Right atrium auricular region (tissue), 2 donors: ENCODE results near the gene SMIM24. TPM values are rescaled to one million over a fixed set of nuclear protein-coding genes. Genes with fewer than 3 reads are reported as not detected.

Experiments used
- total RNA-seq, 2 donors: library from RNA; depleted of rRNA; stranded (reverse); fragments of >200 nt; gene quantifications; one replicate each; pipeline ENCODE4 v1.1.0, GENCODE V29; 2016

The SMIM24 gene
- total RNA-seq, 2 donors from 2014 or later: not detected

Other genes starting within 250 kb of the SMIM24 start
- 100 to 1,000 TPM; 111 to 196 TPM for gene NFIC, start 113.9 kb downstream of the SMIM24 start, total RNA-seq
- gene SMIM44, start 2.9 kb upstream of the SMIM24 start, total RNA-seq: not detected
- 10 to 100 TPM; 14.1 to 18.4 TPM for gene DOHH, start 20.1 kb upstream of the SMIM24 start, total RNA-seq
- 10 to 100 TPM; 20.6 to 21.7 TPM for gene FZR1, start 25.8 kb upstream of the SMIM24 start, total RNA-seq
- not detected for gene TEKTIP1, start 58.6 kb upstream of the SMIM24 start, total RNA-seq
- 10 to 100 TPM; 15.8 to 35.4 TPM for gene MFSD12, start 77.1 kb upstream of the SMIM24 start, total RNA-seq
- gene HMG20B, start 92.4 kb upstream of the SMIM24 start, total RNA-seq: 10 to 100 TPM; 51.8 to 52.5 TPM
- gene GIPC3, start 105.0 kb upstream of the SMIM24 start, total RNA-seq: 1 to 10 TPM in 1 of 2 donors, under 1 TPM in 1; 0.96 to 1.5 TPM
- 1 to 10 TPM in 1 of 2 donors, under 1 TPM in 1; 0.67 to 1.1 TPM for gene TBXA2R, start 126.3 kb upstream of the SMIM24 start, total RNA-seq
- 10 to 100 TPM; 11.2 to 22.8 TPM for gene CACTIN, start 146.3 kb upstream of the SMIM24 start, total RNA-seq
- gene PIP5K1C, start 219.9 kb upstream of the SMIM24 start, total RNA-seq: 10 to 100 TPM; 31.3 to 45.8 TPM
- 1 to 10 TPM in 1 of 2 donors, not detected in 1; 1.1 TPM for gene TJP3, start 227.9 kb upstream of the SMIM24 start, total RNA-seq